B cell (primary cell): ENCODE data around the gene ZNF732.

ENCODE experiments used
- CTCF ChIP-seq: fragments of 200-600 bp; IDR thresholded peaks from one replicate; pipeline ENCODE4 v1.8.0; 2022; ENCODE audit warnings: antibody characterized with exemption, mild to moderate bottlenecking
- EZH2 ChIP-seq: IDR thresholded peaks from 2 replicates; pipeline ENCODE4 v1.6.1; 2012; ENCODE audit warnings: borderline replicate concordance, low read depth, mild to moderate bottlenecking, moderate library complexity, low read length; ENCODE audit not compliant: insufficient read depth, poor library complexity, severe bottlenecking

GRCh38 chr4:302381-302780 lies 2.9 kb downstream of the ZNF732 start:
- TF ChIP-seq CTCF (no peak), EZH2 (no peak)
